MG63 (cell line): ENCODE results near the gene MEX3A. TPM values are rescaled to one million over a fixed set of nuclear protein-coding genes. Genes with fewer than 3 reads are reported as not detected.
"Not testable (repeated sequence)": the region's sequence is repeated elsewhere in the genome, so short reads cannot be mapped to it uniquely, and the experiment has no call there.

ENCODE experiments used
- DNase-seq: peaks from one replicate; pipeline ENCODE4 v3.0.0-alpha.2; 2020
- H3K27me3 ChIP-seq: fragments of 250-450 bp; sonication (Bioruptor Pico); 2 replicates; pipeline ENCODE4 v1.5.1; 2020; ENCODE audit warnings: mild to moderate bottlenecking, moderate library complexity
- H3K36me3 ChIP-seq: fragments of 250-450 bp; sonication (Bioruptor Pico); 2 replicates; pipeline ENCODE4 v1.5.1; 2020; ENCODE audit warnings: mild to moderate bottlenecking, moderate library complexity
- H3K4me3 ChIP-seq: fragments of 250-450 bp; sonication (Bioruptor Pico); 2 replicates; pipeline ENCODE4 v1.5.1; 2020; ENCODE audit warnings: mild to moderate bottlenecking, moderate library complexity
- H3K9me3 ChIP-seq: fragments of 250-450 bp; sonication (Bioruptor Pico); 2 replicates; pipeline ENCODE4 v1.5.1; 2020; ENCODE audit warnings: mild to moderate bottlenecking, moderate library complexity
- total RNA-seq: library from RNA; depleted of rRNA; stranded (reverse); fragments of >200 nt; shearing (Covaris generic); gene quantifications from 2 replicates; pipeline ENCODE4 v1.2.3, GENCODE V29; 2014; ENCODE audit warnings: low replicate concordance

Gene MEX3A
- total RNA-seq, 1 experiment from 2014 or later = 2.7 TPM

DNA sequence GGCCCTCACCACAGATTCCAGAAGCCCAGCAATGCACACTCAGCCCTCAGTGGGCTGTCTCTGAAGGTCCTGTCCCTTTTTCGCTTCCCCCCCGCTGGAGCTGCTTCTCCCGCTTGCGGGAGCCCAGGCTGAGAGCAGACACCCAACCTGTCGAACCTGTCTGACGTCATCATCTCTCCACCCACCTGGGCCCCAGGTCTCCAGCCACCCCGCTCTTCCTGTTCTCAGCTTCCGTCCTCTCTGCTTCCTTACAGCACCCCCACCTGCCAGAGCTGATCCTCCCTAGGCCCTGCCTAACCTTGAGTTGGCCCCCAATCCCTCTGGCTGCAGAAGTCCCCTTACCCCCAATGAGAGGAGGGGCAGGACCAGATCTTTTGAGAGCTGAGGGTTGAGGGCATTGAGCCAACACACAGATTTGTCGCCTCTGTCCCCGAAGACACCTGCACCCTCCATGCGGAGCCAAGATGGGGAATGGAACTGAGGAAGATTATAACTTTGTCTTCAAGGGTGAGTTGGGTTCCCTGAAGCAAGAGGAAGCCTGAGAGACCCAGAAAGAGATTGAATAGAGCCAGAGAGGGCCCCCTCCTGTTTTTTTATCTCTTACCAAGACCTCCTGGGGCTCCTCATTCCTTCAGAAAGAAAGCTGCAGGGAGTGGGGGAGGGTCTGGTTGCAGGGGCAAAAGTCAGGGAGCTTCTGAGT is 21.2 kb downstream of the MEX3A start, which contains the start of gene RAB25:
RAB25 (plus strand) TSS at position 224 of the 700 bp plus-strand sequence; CDS start at position 465, 241 bp downstream.
- Histone ChIP-seq H3K4me3 (no peak within 1 kb of the TSS), H3K36me3 (peaks cover 4% of the 10 kb centered on the region; the same call in 1 of the 2 replicates), H3K27me3 (no peaks in the 10 kb centered on the region), H3K9me3 (no peaks in the 10 kb centered on the region)
- no peak for DNase-seq

GRCh38 chr1:156056326-156056849 is 25.9 kb downstream of the MEX3A start:
- Histone ChIP-seq H3K36me3 (peaks cover 6% of the 10 kb centered on the region; the same call in 1 of the 2 replicates), H3K4me3 (no peak overlapping the region), H3K27me3 (no peaks in the 10 kb centered on the region), H3K9me3 (no peaks in the 10 kb centered on the region)
- DNase-seq = no peak

DNA sequence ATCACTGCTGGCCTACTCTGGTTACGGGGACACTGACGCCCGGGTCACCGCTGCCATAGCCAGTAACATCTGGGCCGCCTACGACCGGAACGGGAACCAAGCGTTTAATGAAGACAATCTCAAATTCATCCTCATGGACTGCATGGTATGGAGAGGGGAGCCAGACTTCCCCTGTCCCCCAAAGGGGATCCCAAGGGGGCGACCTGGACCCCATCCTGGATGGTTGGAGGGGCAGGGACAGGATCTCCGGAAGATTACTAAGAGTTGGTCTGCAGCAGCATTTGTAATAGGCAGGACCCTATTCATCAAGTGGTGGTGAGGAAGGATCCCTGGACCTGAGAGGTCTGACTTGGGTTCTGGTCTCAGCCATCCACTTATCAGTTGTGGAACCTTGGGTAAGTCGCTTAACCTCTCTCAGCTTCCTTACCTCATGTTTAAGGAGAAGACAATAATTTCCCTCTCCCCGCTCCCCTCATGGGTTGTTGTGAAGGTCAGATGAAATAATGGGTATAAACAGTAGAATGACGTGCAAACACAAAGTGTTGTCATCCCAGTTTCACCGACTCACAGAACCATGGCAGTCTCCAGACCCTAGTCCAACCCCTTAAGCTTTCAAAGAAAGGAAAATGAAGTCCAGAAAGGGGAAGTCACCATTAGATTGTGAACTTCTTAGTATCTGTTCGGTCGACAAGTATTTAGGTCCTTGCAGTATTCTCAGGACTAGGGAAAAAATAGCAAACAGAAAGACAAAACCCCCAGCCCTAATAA is 26.8 kb downstream of the MEX3A start:
- no peak for DNase-seq
- Histone ChIP-seq H3K4me3 (peak overlapping the region; percentile 84), H3K36me3 (peaks cover 8% of the 10 kb centered on the region), H3K27me3 (no peaks in the 10 kb centered on the region), H3K9me3 (no peaks in the 10 kb centered on the region)

DNA sequence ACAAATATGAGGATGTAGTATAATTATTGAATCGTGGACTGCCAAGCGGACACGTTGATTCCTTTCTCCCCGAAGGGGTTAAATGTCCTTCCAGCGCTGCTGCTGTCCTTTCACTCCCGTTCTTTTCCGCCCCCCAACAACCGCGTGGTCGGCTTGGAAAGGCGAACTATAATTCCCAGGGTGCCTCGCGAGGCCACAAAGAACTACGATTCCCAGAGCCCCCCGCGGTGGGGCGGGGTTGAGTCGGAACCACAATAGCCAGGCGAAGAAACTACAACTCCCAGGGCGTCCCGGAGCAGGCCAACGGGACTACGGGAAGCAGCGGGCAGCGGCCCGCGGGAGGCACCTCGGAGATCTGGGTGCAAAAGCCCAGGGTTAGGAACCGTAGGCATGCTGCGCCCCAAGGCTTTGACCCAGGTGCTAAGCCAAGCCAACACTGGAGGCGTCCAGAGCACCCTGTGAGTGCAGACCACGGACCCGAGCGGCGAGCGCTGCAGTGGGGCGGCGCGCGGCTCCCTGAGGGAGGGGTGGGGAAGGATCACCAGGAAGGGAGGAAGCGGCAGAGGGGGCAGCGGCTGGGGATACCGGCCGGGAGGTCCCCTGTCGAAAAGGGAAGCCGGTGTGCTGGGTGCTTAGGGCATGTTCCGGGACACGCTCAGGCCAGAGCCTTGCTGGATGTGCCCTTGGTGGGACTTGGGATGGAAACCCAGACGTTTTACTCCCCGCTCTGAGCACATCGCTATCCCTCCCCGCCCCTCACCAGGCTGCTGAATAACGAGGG is 27.6 kb downstream of the MEX3A start, which contains the start of gene LAMTOR2:
LAMTOR2 (plus strand) TSS at position 283 of the 781 bp plus-strand sequence; CDS start at position 391, 108 bp downstream.
- Histone ChIP-seq H3K4me3 (peak within 1 kb of the TSS; percentile 84), H3K27me3 (no peaks in the 10 kb centered on the region), H3K9me3 (no peaks in the 10 kb centered on the region), H3K36me3 (peaks cover 16% of the 10 kb centered on the region)
- DNase-seq = peak; percentile 99

- peak; percentile 94 for DNase-seq
- Histone ChIP-seq H3K27me3 (no peaks in the 10 kb centered on the region), H3K9me3 (no peaks in the 10 kb centered on the region), H3K4me3 (peak within 1 kb of the TSS; percentile 84), H3K36me3 (peaks cover 23% of the 10 kb centered on the region)
Measured at GRCh38 chr1:156053768-156054499, 28.3 kb downstream of the MEX3A start, which contains the start of gene UBQLN4. TSS of gene UBQLN4 (minus strand) at chr1:156053798. CDS start at chr1:156053701, 97 bp downstream.

DNA sequence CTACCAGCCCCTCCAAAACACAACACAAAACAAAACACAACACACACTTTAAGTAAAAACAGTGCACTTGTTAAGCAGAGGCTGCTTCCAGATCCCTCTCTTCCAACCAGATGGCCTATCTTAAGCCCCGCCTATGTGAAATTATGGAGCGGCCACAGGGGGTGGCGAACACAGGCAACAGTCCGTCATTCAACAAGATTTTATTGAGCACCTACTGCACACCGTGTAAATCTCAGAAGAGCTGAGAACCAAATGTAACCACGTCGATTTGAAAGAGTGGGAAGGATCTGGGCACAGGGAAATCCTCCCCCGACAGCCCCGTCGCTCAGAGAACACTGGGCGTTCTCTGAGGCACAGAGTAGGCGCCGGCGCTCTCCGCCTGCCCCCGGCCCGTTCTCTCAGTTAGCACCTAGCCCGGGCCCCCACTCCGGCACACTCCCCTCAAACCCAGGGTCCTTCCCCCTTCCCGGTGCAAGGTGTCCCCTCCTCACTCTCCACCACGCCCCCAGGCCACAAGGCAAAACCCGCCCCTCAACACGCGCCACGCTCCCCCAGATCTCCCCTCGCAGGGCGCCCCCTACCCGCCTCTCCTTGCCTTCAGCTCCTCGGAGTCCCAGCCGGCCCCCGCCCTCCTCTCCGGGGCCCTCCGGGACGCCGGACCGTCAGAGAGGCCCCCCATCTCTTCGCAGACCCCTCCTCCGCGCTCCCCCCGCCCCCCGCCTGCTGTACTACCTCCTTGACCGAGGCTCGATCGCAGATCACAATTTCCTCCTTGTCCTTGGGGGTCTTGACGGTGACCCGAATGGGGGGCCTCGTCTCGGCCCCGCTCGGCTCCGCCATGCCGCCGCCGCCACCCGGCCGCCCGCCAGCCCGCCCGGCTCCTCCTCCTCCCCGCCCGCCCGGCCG is 29.1 kb downstream of the MEX3A start:
- peaks cover 31% of the 10 kb centered on the region for H3K36me3 ChIP-seq
- H3K9me3 ChIP-seq = no peaks in the 10 kb centered on the region
- DNase-seq = peak; percentile 71
- H3K4me3 ChIP-seq = peak overlapping the region; percentile 84
- H3K27me3 ChIP-seq = no peaks in the 10 kb centered on the region

GRCh38 chr1:156051011-156051725 is 31.1 kb downstream of the MEX3A start:
- no peak for DNase-seq
- Histone ChIP-seq H3K36me3 (peaks cover 33% of the 10 kb centered on the region), H3K9me3 (no peaks in the 10 kb centered on the region), H3K27me3 (no peaks in the 10 kb centered on the region), H3K4me3 (no peak overlapping the region)

- DNase-seq = no peak
- Histone ChIP-seq H3K4me3 (no peak overlapping the region), H3K9me3 (no peaks in the 10 kb centered on the region), H3K36me3 (peaks cover 35% of the 10 kb centered on the region), H3K27me3 (no peaks in the 10 kb centered on the region)
Measured at GRCh38 chr1:156050376-156050775, 31.9 kb downstream of the MEX3A start.

GRCh38 chr1:156048663-156049258 is 33.5 kb downstream of the MEX3A start:
- Histone ChIP-seq H3K36me3 (peaks cover 47% of the 10 kb centered on the region), H3K9me3 (no peaks in the 10 kb centered on the region), H3K4me3 (no peak overlapping the region), H3K27me3 (no peaks in the 10 kb centered on the region)
- DNase-seq = peak; percentile 17

DNA sequence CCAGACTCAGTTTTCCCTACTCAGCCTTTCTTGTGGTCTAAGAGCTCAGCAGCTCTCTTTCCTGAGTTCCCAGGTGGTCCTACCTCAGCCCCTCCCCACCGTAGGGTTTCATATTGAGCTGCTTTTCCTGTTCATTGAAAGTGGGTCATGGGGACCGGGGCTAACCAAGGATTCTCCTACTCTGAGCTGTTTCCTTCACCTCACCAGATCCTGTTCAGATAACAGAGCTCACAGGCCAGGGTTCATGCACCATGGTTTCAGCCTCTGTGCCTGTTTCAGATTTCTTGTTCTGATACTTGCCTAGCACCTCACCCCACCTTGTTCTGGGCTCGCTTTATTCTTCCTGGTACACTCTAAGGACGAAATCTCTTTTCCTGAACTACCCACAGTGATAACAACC is 37.2 kb downstream of the MEX3A start:
- no peaks in the 10 kb centered on the region for H3K27me3 ChIP-seq
- H3K4me3 ChIP-seq = no peak overlapping the region
- DNase-seq = no peak
- no peaks in the 10 kb centered on the region for H3K9me3 ChIP-seq
- peaks cover 71% of the 10 kb centered on the region for H3K36me3 ChIP-seq

DNA sequence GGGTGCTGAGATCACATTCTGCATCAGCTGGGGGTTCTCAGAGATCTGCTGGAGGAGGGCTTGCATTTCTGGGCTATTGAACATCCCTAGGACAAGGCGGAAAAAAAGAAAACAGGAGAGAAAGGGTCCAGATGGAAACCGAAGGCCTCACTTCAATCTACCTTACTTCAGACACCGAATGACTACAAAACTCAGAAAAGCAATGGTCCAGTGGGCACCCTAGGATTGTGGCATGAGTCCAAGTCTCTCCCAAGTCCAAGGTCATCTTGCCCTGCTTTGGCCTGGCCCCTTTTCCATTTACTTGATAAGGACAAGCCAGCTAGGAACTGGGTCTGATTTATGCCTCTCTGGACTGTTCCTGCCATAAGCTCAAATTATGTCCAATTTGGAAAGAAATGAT is 39.4 kb downstream of the MEX3A start:
- no peaks in the 10 kb centered on the region for H3K9me3 ChIP-seq
- H3K36me3 ChIP-seq = peaks cover 63% of the 10 kb centered on the region
- DNase-seq = no peak
- H3K27me3 ChIP-seq = no peaks in the 10 kb centered on the region
- no peak overlapping the region for H3K4me3 ChIP-seq

DNA sequence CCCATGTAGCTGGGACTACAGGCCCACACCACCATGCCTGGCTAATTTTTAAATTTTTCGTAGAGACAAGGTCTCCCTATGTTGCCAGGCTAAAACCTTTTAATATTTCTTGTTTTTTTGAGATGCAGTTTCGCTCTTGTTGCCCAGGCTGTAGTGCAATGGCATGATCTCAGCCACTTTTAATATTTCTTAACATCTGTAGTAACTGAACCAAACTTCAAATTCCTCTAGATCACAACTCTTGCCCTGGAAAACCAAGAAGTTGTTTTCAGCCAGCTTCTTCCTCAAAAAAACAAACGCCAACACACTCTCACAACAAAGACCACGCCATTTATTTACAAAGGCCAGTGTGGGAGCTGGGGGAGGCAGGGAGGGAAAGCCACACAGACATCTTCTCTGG is 47.3 kb downstream of the MEX3A start:
- H3K4me3 ChIP-seq, DNase-seq, H3K9me3 ChIP-seq, H3K27me3 ChIP-seq: not testable (repeated sequence)
- H3K36me3 ChIP-seq = peaks cover 30% of the 10 kb centered on the region

- H3K9me3 ChIP-seq = no peaks in the 10 kb centered on the region
- peak; percentile 92 for DNase-seq
- H3K36me3 ChIP-seq = peaks cover 18% of the 10 kb centered on the region
- H3K27me3 ChIP-seq = no peaks in the 10 kb centered on the region
- H3K4me3 ChIP-seq = no peak overlapping the region
Measured at GRCh38 chr1:156033011-156033410, 49.3 kb downstream of the MEX3A start.

DNA sequence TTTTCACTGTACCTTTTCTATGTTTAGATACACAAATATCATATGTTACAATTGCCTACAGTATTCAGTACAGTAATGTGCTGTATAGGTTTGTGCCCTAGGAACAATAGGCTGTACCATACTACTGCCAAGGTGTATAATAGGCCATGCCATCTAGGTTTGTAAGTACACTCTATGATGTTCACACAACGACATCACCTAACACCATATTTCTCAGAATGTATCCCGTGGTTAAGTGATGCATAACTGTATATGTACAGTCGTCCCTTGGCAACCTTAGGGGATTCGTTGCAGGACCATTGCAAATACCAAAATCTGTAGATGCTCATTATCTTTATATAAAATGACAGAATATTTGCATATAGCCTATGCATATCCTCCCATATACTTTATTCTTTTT is 55.7 kb downstream of the MEX3A start:
- Histone ChIP-seq H3K4me3 (no peak overlapping the region), H3K36me3 (no peaks in the 10 kb centered on the region), H3K27me3 (no peaks in the 10 kb centered on the region), H3K9me3 (no peaks in the 10 kb centered on the region)
- DNase-seq = no peak
